ENCODE measurements around the gene C14orf180. TPM values are rescaled to one million over a fixed set of nuclear protein-coding genes. Genes with fewer than 3 reads are reported as not detected.

The C14orf180 gene
- total RNA-seq, 1 experiment from 2014 or later: not detected

DNA sequence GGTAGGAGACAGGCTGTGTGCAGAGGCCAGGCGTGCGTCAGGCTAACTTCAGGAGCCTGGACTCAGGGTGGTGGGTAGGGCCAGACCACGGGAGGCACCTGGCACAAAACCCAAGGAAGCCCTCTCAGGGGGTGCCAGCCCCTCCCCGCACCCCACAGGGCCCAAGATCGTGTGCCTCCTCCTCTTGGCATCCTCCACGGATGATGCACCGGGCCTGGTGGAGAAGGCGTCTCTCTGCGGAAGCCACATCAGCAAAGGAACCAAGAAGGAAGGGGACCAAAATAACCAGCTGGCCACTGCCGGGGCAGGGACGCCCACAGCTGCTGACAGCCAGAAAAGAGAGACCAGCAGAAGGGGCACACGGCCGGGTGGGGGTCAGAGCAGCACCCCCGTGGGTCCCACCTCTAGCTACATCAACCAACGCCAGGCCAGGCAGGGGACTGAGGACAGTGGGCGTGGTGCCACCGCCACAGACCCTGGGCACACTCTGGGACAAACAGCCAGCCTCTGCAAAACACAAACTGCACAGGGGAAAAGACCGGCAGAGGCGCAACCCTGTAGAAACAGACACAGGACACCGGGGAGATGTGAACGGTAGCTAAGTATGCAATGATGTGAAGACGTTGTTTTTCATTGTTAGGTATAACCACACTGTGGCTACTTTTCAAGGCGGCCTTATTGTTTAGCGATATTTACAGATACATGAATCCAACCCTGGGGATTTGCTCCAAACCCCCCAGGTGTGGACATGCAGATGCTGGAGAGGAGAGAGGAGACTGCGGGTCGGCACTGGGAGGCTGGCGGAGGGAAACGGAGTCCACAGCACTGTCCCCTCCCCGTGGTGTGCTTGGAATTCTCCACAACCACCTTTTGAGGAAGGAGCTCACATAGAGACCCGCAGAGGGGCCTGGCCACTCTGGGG lies 26.1 kb upstream of the C14orf180 start (continued):
- TF ChIP-seq, protein P1, sequence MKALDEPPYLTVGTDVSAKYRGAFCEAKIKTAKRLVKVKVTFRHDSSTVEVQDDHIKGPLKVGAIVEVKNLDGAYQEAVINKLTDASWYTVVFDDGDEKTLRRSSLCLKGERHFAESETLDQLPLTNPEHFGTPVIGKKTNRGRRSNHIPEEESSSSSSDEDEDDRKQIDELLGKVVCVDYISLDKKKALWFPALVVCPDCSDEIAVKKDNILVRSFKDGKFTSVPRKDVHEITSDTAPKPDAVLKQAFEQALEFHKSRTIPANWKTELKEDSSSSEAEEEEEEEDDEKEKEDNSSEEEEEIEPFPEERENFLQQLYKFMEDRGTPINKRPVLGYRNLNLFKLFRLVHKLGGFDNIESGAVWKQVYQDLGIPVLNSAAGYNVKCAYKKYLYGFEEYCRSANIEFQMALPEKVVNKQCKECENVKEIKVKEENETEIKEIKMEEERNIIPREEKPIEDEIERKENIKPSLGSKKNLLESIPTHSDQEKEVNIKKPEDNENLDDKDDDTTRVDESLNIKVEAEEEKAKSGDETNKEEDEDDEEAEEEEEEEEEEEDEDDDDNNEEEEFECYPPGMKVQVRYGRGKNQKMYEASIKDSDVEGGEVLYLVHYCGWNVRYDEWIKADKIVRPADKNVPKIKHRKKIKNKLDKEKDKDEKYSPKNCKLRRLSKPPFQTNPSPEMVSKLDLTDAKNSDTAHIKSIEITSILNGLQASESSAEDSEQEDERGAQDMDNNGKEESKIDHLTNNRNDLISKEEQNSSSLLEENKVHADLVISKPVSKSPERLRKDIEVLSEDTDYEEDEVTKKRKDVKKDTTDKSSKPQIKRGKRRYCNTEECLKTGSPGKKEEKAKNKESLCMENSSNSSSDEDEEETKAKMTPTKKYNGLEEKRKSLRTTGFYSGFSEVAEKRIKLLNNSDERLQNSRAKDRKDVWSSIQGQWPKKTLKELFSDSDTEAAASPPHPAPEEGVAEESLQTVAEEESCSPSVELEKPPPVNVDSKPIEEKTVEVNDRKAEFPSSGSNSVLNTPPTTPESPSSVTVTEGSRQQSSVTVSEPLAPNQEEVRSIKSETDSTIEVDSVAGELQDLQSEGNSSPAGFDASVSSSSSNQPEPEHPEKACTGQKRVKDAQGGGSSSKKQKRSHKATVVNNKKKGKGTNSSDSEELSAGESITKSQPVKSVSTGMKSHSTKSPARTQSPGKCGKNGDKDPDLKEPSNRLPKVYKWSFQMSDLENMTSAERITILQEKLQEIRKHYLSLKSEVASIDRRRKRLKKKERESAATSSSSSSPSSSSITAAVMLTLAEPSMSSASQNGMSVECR (CRISPR knock-in tag; IDR thresholded peaks at IDR 0.05; ENCODE audit: borderline replicate concordance): no peak
- TF ChIP-seq HMGA2 (CRISPR knock-in tag; IDR thresholded peaks at IDR 0.05): no peak
- TF ChIP-seq, protein P2, sequence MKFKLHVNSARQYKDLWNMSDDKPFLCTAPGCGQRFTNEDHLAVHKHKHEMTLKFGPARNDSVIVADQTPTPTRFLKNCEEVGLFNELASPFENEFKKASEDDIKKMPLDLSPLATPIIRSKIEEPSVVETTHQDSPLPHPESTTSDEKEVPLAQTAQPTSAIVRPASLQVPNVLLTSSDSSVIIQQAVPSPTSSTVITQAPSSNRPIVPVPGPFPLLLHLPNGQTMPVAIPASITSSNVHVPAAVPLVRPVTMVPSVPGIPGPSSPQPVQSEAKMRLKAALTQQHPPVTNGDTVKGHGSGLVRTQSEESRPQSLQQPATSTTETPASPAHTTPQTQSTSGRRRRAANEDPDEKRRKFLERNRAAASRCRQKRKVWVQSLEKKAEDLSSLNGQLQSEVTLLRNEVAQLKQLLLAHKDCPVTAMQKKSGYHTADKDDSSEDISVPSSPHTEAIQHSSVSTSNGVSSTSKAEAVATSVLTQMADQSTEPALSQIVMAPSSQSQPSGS (CRISPR knock-in tag; IDR thresholded peaks at IDR 0.05; ENCODE audit: borderline replicate concordance, low read depth): no peak
- TF ChIP-seq, protein P3, sequence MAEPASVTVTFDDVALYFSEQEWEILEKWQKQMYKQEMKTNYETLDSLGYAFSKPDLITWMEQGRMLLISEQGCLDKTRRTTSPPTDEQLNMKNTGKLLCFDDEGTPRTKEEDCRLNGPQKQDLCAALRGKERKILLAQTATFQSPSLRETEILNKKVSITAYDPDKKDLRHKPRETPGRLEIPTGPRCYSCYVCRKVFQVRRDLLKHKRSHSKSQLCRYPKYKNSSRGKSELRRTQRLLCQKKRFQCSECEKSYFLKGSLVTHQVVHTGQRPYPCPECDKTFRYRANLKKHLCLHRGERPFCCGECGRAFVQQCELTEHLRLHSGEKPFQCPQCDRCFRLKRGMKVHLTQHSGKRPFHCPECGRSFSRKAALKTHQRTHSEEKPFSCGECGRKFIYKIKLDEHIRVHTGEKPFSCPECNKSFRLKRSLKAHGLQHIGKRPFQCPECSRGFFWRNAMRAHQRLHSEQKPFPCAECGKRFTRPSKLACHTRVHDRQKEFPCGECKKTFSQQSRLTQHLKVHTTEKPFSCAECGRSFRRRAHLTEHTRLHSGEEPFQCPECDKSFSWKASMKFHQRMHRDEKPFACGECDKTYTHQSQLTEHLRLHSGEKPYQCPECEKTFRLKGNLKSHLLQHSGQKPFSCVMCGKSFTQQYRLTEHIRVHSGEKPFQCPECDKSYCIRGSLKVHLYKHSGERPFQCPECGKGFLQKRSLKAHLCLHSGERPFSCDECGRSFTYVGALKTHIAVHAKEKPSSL (CRISPR knock-in tag; conservative IDR thresholded peaks at IDR 0.05): no peak

DNA sequence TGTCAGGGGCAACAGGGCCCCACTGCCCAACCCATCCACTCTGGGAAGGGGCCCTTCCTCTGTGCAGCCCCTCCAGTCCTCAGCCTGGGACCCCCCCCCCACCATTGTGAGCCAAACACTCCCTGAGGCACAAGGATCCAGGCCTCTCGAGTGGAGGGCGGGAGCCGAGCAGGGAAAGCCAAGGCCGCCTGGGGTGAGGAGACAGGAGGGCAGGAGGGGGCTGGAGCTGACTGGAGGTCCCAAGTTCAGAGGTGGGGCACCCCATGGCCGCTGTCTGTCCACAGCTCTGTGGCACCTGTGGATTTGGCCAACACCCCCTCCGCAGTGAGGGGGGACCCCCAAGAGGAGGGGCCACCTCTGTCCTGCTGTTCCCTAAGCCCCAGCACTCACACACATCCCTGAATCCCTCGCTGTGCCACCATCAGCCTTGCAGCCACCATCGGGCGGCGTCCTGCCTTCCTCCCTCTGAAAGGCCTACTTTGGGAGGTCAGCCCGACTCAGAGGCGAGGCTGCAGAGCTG lies 25.4 kb upstream of the C14orf180 start:
- H3K4me1 Mint-ChIP-seq: peaks cover 3% of the 10 kb centered on the region
- DNase-seq (ENCODE audit: low spot score): peak; percentile 12
- POLR2A ChIA-PET: no interaction called here

DNA sequence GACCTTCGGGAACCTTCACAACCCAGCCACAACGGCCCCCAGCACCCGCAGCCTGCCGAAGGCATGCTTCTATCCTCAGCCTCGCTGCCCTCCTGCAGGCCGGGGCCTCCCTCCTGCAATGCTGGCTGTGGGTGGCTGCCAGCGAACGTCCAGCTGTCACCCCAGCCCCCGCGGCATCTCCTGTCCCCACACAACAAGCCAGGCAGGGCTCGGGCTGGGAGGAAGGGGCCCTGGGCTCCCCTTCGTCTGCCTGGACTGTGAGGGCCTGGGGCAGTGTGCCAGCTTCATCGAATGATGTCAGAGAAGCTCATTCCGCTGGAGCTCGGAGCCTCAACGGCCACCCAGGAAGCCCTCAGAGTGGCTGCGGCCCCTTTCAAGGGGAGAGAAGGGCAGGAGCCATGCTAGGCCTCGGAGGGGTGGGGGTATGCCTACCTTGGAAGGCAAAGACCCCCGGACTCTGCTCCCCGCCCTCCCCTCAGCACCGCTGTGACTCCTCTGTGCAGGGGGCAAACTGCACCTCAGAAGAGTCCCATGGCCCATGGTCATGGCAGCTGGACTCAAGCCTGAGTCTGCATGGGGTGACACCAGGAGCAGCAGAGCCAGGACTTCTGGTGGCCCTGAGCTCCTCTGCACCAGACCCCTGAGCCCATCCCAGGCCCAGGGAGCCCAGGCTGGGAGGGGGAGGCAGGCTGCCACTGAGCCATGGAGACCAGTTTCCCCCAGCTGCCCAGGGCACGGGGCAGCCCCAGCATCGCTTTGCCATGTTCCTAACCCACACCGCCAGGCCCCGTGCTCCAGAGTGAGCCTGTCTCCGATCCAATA lies 24.7 kb upstream of the C14orf180 start:
- Mint-ChIP-seq H3K36me3 (no peaks in the 10 kb centered on the region), H3K27me3 (ENCODE audit: low read depth) (no peaks in the 10 kb centered on the region), H3K9me3 (peaks cover 7% of the 10 kb centered on the region; the same call in 1 of the 2 replicates), H3K4me1 (no peaks in the 10 kb centered on the region), H3K27ac (no peak overlapping the region), H3K4me3 (no peak overlapping the region)
- CTCF ChIA-PET: interaction anchor here (0.7 to 3.4 kb wide), 3 partner anchors 10 to 213 kb away, joined by 3 to 23 read pairs (median 3); no protein-coding TSS in a partner anchor
- ATAC-seq (no peak), DNase-seq (ENCODE audit: low spot score) (peak; percentile 6)
- POLR2A ChIA-PET: no interaction called here
- TF ChIP-seq, protein P3 (CRISPR knock-in tag; conservative IDR thresholded peaks at IDR 0.05): no peak
- TF ChIP-seq NR2C2 (CRISPR knock-in tag; IDR thresholded peaks at IDR 0.05) (no peak), SOX15 (CRISPR knock-in tag; IDR thresholded peaks at IDR 0.05) (no peak), ZNF671 (CRISPR knock-in tag; IDR thresholded peaks at IDR 0.05) (no peak)
- TF ChIP-seq, protein P2 (CRISPR knock-in tag; IDR thresholded peaks at IDR 0.05; ENCODE audit: borderline replicate concordance, low read depth): no peak
- TF ChIP-seq, protein P4, sequence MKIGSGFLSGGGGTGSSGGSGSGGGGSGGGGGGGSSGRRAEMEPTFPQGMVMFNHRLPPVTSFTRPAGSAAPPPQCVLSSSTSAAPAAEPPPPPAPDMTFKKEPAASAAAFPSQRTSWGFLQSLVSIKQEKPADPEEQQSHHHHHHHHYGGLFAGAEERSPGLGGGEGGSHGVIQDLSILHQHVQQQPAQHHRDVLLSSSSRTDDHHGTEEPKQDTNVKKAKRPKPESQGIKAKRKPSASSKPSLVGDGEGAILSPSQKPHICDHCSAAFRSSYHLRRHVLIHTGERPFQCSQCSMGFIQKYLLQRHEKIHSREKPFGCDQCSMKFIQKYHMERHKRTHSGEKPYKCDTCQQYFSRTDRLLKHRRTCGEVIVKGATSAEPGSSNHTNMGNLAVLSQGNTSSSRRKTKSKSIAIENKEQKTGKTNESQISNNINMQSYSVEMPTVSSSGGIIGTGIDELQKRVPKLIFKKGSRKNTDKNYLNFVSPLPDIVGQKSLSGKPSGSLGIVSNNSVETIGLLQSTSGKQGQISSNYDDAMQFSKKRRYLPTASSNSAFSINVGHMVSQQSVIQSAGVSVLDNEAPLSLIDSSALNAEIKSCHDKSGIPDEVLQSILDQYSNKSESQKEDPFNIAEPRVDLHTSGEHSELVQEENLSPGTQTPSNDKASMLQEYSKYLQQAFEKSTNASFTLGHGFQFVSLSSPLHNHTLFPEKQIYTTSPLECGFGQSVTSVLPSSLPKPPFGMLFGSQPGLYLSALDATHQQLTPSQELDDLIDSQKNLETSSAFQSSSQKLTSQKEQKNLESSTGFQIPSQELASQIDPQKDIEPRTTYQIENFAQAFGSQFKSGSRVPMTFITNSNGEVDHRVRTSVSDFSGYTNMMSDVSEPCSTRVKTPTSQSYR (CRISPR knock-in tag; IDR thresholded peaks at IDR 0.05): no peak
- TF ChIP-seq, protein P5, sequence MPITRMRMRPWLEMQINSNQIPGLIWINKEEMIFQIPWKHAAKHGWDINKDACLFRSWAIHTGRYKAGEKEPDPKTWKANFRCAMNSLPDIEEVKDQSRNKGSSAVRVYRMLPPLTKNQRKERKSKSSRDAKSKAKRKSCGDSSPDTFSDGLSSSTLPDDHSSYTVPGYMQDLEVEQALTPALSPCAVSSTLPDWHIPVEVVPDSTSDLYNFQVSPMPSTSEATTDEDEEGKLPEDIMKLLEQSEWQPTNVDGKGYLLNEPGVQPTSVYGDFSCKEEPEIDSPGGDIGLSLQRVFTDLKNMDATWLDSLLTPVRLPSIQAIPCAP (CRISPR knock-in tag; IDR thresholded peaks at IDR 0.05): no peak

More for the DNA sequence above, 25.4 kb upstream of the C14orf180 start:
- ATAC-seq: no peak
- Mint-ChIP-seq H3K4me3 (no peak overlapping the region), H3K36me3 (no peaks in the 10 kb centered on the region), H3K9me3 (peaks cover 7% of the 10 kb centered on the region; the same call in 1 of the 2 replicates), H3K27ac (no peak overlapping the region), H3K27me3 (ENCODE audit: low read depth) (no peaks in the 10 kb centered on the region)
- TF ChIP-seq, protein P6, sequence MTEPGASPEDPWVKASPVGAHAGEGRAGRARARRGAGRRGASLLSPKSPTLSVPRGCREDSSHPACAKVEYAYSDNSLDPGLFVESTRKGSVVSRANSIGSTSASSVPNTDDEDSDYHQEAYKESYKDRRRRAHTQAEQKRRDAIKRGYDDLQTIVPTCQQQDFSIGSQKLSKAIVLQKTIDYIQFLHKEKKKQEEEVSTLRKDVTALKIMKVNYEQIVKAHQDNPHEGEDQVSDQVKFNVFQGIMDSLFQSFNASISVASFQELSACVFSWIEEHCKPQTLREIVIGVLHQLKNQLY (CRISPR knock-in tag; IDR thresholded peaks at IDR 0.05): no peak
- CTCF ChIA-PET: interaction anchor here (0.7 to 3.4 kb wide), 4 partner anchors 10 to 212 kb away, joined by 3 to 23 read pairs (median 3); no protein-coding TSS in a partner anchor
